HG03045 (cell line): ENCODE measurements around the gene PAPPA.

Experiments used
- ATAC-seq: cut with Tn5 transposase; IDR thresholded peaks from one replicate; pipeline ENCODE4 v1.9.1; 2021; ENCODE audit warnings: mild to moderate bottlenecking, moderate library complexity; ENCODE audit not compliant: unreplicated experiment

The PAPPA gene

DNA sequence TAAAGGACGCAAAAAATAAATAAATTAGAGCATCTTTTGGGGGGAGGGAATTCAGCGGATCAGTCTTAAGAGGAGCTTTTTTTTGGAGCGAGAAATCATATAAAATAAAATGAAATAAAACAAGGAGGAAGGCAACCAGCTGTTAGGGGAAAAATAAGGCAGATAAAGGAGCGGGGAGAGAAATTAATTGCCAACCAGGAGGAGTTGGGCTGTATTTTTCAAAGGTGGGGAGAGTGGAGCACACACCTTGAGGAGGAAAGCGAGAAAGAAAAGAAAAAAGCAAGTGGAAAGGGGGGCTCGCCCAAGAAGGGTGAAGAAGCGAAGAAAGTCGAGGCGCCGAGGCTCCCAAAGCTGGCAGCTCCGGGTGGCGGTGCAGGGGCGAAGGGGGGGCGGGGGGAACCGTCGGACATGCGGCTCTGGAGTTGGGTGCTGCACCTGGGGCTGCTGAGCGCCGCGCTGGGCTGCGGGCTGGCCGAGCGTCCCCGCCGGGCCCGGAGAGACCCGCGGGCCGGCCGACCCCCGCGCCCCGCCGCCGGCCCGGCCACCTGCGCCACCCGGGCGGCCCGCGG lies at the start of gene PAPPA:
Gene PAPPA, plus strand, starts transcription at position 27 of the 569 bp plus-strand sequence. Its CDS starts 382 bp downstream, at position 409.
- ATAC-seq, result no peak

DNA sequence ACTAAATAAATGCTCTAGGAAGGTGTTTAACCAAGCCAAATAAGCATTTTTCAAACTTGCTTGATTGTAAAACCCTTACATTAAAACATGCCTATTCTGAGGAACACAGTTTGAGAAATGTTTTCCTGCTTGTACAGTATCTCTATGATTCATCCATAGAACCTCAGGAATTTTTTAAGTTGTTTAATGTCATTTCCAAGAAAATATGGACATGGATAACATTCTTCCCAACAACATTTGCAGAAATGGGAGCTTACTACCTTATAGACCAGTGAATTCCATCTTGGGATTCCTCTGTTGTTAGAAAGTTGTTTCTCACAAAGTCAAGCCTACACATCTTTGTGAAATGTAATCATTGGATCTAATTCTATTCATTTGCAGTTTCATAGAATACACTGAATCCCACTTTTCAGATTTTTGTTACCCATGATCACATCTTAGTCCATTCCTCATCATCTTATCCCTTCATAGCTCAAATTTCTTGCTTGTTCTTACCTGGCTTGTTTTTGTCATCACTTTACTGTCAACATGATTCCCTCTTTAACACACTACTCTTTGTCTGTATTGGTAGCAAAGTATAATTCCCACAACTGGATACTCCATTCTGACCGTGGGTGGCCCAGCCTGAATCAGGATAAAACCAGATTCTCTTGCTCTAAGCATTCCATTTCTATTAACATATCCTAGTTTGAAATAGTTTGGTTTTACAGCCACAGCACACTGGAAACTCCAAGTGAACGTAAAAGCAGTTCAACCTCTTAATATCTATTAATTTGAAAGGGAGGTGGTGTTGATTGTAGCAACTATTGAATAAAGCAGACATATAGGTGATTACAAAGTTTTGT lies 49.4 kb upstream of the PAPPA start:
- no peak for ATAC-seq

- ATAC-seq, result no peak
Observed at GRCh38 chr9:116112236-116112635, 41.4 kb upstream of the PAPPA start.

GRCh38 chr9:116115761-116116353 lies 37.7 kb upstream of the PAPPA start:
- ATAC-seq, result no peak

DNA sequence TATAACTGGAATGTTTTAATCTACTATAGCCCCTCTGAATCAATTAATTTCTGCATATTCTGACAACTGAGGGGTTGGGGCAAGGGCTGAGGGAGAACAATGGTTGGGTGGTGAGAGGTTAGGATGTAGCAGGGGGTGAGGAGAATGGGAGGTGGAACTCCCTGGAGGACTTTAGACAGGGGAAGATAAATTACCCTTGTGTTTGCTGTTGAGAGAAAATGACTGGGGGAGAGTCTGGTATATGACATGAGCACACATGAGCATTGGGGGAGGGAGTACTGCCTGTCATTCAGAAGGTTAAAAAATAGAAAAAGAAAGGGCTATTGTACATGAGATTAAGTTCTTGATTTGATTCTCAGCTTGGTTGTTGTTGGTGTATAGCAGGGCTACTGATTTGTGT lies 37.2 kb upstream of the PAPPA start:
- ATAC-seq, result no peak

- ATAC-seq, result no peak
Observed at GRCh38 chr9:116123171-116123570, 30.4 kb upstream of the PAPPA start.

DNA sequence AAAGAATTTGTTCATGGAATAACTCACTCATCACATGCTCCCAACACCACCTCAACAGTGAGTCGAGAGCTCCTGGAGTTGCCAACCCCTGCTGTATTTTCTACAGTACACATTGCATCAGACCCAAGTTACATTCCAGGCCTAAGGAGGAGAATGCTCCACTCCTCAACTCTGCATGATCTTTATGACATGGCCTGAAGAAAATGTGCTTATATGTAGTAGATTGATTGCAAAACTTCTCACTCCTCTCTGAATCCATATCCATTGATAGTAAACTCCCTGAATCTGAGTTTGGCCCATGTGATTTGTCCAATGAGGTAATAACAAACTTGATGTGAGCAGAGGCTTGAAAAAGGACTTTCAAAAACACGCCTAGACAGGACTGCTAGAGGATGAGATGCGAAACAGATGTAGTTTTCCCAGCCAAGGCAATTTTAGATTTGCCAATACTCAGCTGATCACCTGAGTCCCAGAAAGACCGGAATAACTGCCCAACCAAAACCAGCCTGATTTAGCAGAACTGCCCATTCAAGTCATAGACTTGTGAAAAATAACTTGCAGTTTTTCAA lies 29.0 kb upstream of the PAPPA start:
- ATAC-seq, result no peak

DNA sequence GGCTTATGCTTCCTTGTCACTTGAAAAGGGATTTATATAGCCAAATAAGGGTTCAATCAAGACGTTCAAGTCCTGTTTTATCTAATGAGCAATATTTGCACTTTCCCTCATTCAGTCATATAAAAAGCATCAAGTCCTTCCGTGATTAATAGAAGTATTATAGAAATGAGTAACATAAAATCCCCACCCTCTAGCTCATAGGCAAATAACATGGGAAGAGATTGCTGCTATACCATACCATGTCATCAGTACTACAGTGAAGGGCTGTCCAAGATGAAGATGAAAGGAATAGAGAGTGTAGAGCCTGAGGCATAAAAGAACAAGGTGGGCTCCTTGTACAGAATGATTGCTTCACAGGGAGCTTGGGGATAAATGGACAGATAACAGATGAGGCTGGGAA lies 20.4 kb upstream of the PAPPA start:
- ATAC-seq, result no peak

- no peak for ATAC-seq
Observed at GRCh38 chr9:116134975-116135374, 18.6 kb upstream of the PAPPA start.

GRCh38 chr9:116137010-116137409 lies 16.6 kb upstream of the PAPPA start:
- ATAC-seq, result no peak

DNA sequence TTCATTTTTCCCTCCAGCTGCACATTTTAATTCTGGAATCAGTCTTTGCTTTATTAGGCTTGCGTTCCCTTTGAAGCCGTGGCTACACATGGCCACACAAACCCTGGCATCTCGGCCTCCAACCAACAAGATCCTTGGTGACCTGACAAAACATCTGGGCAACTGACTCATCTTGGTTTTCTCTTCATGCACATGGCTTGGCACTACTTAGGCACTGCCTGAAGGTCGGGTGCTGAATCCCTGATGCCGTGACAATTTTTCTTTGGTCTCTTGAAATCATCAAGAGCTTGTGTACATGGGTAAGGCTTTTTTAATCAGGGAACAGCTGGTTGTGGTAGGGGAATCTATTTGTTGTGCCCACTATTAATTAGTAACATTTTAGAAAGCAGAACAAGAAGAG lies 16.0 kb upstream of the PAPPA start:
- ATAC-seq, result no peak

DNA sequence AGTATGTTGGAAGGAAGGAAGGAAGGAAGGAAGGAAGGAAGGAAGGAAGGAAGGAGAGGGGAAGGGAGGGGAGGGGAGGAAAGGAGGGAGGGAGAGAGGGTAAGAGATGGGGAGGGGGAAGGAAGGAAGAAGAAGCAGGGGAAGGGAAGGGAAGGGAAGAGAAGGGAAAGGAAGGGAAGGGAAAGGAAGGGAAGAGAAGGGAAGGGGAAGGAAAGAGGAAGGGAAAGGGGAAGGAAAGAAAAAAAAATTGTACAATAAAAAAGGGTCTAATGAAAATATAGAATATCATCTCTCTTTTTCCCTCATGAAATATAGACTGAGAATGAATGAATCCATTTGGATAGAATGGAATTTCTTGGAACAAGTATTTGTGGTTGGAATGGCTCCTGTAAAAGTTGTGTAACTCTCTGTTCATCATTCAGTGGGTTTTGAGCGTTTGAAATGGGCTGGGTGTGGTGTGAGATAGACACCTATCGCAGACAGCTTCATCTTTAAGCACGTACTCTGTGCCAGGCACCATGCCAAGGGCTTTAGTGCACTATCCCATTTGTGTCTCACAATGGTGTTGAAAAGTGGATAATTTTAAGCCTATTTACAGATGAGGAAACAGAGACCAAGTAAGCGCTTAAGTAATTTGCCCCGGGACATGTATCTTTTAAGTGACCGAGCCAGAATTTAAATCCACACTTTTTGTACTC lies 11.6 kb upstream of the PAPPA start:
- no peak for ATAC-seq

DNA sequence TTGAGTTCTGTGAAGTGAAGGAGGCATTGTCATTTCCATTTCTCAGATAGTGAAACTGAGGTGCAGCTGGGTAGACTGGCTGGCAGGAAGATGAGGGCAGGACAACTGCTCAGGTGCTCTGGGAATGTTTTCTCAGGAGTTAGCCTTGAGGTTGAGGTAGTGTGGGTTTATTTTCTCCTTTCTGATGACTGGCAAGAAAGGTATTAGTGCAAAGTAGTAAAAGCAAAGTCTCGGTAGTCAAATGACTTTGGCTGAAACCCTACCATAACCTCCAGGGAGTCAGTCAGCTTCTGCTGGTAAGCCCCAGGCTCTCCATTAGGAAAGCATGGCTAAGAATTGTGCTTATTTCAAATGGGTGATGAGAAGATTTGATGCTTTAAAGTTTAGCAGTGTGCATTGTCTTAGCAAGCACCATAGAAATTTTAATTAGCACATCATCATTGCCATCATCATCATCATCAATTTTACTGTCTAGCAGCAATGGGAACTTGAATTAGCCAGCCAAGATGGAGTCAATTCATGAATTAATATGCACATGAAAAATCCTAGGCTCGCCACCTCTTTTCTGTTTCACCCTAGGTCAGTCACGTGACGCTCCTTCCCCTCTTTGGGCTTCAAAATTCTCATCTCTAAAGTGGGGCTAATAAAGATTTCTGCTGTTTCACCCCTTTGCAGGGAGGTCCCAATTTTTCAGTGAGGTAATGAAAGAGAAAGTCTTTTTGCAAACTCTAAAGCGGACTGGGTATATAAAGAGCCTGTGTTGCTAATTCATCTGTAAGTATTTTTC lies 10.7 kb upstream of the PAPPA start:
- ATAC-seq, result no peak

- ATAC-seq, result no peak
Observed at GRCh38 chr9:116144038-116144437, 9.6 kb upstream of the PAPPA start.

DNA sequence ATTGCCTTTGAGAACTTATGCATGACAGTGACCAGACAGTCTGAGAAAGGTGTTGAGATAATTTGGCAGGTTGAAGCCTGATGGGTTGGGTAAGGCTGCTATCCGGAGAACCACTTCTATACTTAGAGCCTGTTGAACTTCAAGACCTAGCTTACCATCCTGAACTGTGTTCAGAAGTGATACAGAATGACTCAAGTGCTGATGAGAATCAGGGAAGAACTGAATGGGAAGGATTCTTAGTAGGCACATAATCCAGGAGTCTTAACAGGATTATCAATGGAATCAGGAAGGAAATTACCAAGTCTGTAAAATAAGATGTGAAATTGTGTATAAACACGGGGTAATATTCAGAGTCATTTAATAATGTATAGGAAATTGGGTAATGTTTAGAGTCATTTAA lies 9.0 kb upstream of the PAPPA start:
- ATAC-seq, result no peak

GRCh38 chr9:116145036-116145435 lies 8.6 kb upstream of the PAPPA start:
- no peak for ATAC-seq

DNA sequence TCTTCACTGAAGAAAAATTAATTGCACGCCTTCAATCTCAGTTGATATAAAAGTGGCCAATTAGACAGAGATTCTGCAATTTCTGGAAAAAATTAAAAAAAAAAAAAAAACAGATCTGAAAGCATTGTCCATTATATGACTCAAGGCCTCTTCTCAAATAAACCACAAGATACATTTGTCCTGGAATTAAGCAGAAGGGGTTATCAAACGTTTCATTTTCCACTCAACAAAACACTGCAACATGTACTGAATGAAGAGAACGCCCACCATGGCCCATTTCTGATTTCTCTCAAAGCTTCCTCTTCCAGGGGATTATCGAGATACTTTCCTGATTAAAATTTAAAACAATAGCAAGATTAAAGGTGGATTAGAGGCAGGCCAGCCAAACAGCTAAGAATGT lies 5.8 kb upstream of the PAPPA start:
- ATAC-seq, result no peak

GRCh38 chr9:116149844-116150243 lies 3.7 kb upstream of the PAPPA start:
- no peak for ATAC-seq

GRCh38 chr9:116151199-116151598 lies 2.4 kb upstream of the PAPPA start:
- no peak for ATAC-seq

DNA sequence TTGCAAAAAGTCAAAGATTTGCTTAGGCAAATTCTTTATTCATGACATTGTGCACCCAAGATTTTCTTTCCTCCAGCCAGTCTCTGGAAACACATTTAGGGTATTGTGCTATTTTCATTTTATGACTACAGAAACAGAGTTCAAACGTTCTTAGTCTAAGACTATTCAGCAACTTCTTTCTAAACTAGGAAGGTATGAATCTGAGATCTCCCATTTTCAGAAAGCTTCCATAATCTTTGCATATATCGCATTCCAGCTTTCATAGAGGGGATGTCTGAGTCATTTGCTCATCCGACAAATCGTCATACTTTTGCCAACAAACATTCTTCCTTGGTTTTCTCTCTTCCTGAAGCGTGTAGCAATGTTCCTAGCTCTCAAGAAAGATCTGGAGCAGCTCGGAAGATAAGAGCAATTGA lies 1.6 kb upstream of the PAPPA start:
- ATAC-seq, result no peak
